Nephron (organoid): ENCODE data around the gene CASQ2.

ENCODE experiments used
- H3K27ac Mint-ChIP-seq, 3 experiments: 2 replicates each; pipeline ENCODE4 v1.8.0; 2020; ENCODE audit warnings: mixed read lengths in 3 of 3, mild to moderate bottlenecking in 2 of 3, moderate library complexity in 1 of 3
- H3K27me3 Mint-ChIP-seq: 2 replicates; pipeline ENCODE4 v1.8.0; 2021; ENCODE audit warnings: low read depth, mild to moderate bottlenecking, moderate library complexity, mixed read lengths
- H3K36me3 Mint-ChIP-seq: 2 replicates; pipeline ENCODE4 v1.8.0; 2020; ENCODE audit warnings: low read depth, mixed read lengths
- H3K4me1 Mint-ChIP-seq: 2 replicates; pipeline ENCODE4 v1.8.0; 2020; ENCODE audit warnings: mixed read lengths
- H3K4me3 Mint-ChIP-seq, 3 experiments: 2 replicates each; pipeline ENCODE4 v1.8.0; 2020; ENCODE audit warnings: mild to moderate bottlenecking in 3 of 3, mixed read lengths in 3 of 3, moderate library complexity in 2 of 3
- H3K9me3 Mint-ChIP-seq: 2 replicates; pipeline ENCODE4 v1.8.0; 2020; ENCODE audit warnings: mixed read lengths
- TF ChIP-seq, protein P1 (sequence below), 3 experiments: fragments of 200-600 bp; sonication (generic); IDR thresholded peaks; one replicate each; pipeline ENCODE4 v1.5.0; 2021; ENCODE audit warnings: antibody characterized with exemption in 3 of 3; ENCODE audit not compliant: unreplicated experiment in 3 of 3

CASQ2 gene

DNA sequence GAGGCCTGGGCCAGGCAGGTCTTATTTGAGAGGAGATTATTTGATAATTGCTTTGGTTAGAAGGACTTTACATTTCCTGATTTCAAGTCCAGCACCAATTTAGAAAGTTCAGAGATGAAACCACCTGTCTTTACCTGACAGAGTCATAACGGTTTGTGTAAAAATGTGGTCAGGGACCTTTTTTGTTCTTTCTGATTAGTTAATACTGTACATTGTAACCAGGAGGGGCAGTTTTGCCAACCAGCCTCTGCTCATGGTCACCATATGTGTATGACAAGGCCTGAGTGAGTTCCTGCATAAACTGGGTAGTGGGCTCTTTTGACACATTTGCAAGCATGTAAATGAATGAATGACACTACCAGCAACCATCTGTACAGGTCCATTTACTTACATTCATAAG lies 70.9 kb downstream of the CASQ2 start:
- no peak overlapping the region for H3K27ac Mint-ChIP-seq
- H3K36me3 Mint-ChIP-seq: peaks cover 4% of the 10 kb centered on the region
- H3K27me3 Mint-ChIP-seq: peaks cover 9% of the 10 kb centered on the region
- TF ChIP-seq, protein P1, sequence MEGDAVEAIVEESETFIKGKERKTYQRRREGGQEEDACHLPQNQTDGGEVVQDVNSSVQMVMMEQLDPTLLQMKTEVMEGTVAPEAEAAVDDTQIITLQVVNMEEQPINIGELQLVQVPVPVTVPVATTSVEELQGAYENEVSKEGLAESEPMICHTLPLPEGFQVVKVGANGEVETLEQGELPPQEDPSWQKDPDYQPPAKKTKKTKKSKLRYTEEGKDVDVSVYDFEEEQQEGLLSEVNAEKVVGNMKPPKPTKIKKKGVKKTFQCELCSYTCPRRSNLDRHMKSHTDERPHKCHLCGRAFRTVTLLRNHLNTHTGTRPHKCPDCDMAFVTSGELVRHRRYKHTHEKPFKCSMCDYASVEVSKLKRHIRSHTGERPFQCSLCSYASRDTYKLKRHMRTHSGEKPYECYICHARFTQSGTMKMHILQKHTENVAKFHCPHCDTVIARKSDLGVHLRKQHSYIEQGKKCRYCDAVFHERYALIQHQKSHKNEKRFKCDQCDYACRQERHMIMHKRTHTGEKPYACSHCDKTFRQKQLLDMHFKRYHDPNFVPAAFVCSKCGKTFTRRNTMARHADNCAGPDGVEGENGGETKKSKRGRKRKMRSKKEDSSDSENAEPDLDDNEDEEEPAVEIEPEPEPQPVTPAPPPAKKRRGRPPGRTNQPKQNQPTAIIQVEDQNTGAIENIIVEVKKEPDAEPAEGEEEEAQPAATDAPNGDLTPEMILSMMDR (IDR thresholded peaks at IDR 0.05; ENCODE audit: unreplicated experiment in 3 of 3): no peak
- no peaks in the 10 kb centered on the region for H3K9me3 Mint-ChIP-seq
- no peak overlapping the region for H3K4me3 Mint-ChIP-seq
- H3K4me1 Mint-ChIP-seq: peaks cover under 1% of the 10 kb centered on the region

DNA sequence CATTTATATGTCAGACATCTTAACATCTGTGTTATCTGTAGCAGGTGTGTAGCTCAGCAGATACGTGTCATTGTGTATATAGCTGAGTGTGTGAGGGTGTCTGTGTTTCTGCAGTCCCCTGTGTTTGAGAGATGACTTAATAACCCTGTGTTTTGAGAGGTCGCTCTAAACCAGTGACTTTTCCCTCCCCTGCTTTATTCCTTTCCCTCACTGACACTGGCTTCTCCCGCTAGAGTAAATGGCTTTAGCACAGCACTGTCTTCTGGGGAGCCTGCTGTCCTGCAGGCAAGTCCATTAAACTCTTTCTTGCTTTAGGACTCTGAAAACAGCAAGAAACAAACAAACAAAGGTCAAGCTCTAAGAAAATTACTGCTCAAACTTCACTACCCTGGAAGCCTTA lies 73.7 kb downstream of the CASQ2 start:
- H3K9me3 Mint-ChIP-seq: no peaks in the 10 kb centered on the region
- H3K27me3 Mint-ChIP-seq: no peaks in the 10 kb centered on the region
- TF ChIP-seq, protein P1 (IDR thresholded peaks at IDR 0.05; ENCODE audit: unreplicated experiment in 3 of 3): no peak
- H3K27ac Mint-ChIP-seq: peak overlapping the region in 2 of 3 experiments; percentile 33 to 39
- no peaks in the 10 kb centered on the region for H3K4me1 Mint-ChIP-seq
- H3K36me3 Mint-ChIP-seq: peaks cover 28% of the 10 kb centered on the region
- H3K4me3 Mint-ChIP-seq: no peak overlapping the region

DNA sequence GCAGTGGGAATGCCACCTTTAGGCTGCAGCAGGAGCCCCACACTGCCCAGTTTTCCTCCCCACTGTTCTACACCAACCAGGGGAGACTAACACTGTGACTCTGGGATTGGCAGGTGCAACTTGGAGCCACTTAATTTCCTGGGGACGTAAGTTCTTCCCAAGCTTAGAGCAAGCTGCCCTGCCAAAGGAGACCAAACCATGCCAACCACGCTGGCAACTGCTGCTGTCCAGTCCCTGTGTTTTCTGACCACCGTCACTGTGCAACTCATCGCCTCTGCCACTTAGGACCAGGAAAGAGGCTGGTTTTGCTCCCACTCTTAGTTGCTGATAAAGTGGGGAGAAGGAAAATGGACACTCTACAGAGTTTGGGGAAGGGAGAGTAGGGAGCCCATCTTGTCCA lies 76.3 kb downstream of the CASQ2 start:
- no peaks in the 10 kb centered on the region for H3K4me1 Mint-ChIP-seq
- no peaks in the 10 kb centered on the region for H3K27me3 Mint-ChIP-seq
- TF ChIP-seq, protein P1 (IDR thresholded peaks at IDR 0.05; ENCODE audit: unreplicated experiment in 3 of 3): no peak
- H3K4me3 Mint-ChIP-seq: no peak overlapping the region
- H3K36me3 Mint-ChIP-seq: peaks cover 30% of the 10 kb centered on the region
- no peak overlapping the region for H3K27ac Mint-ChIP-seq
- no peaks in the 10 kb centered on the region for H3K9me3 Mint-ChIP-seq

DNA sequence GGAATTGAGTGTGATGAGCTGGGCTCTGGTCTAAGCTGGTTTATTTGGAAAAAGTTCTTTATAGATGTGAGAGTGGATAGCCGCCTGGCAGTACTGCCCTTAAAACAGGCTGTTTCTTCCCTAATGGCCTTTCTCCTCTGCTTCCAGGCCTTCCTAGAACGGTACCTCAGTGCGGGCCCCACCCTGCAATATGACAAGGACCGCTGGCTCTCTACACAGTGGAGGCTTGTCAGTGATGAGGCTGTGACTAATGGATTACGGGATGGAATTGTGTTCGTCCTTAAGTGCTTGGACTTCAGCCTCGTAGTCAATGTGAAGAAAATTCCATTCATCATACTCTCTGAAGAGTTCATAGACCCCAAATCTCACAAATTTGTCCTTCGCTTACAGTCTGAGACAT lies 77.5 kb downstream of the CASQ2 start:
- Mint-ChIP-seq H3K27ac (no peak overlapping the region), H3K27me3 (no peaks in the 10 kb centered on the region), H3K4me1 (no peaks in the 10 kb centered on the region), H3K36me3 (peaks cover 36% of the 10 kb centered on the region), H3K4me3 (no peak overlapping the region), H3K9me3 (no peaks in the 10 kb centered on the region)
- TF ChIP-seq, protein P1 (IDR thresholded peaks at IDR 0.05; ENCODE audit: unreplicated experiment in 3 of 3): no peak

DNA sequence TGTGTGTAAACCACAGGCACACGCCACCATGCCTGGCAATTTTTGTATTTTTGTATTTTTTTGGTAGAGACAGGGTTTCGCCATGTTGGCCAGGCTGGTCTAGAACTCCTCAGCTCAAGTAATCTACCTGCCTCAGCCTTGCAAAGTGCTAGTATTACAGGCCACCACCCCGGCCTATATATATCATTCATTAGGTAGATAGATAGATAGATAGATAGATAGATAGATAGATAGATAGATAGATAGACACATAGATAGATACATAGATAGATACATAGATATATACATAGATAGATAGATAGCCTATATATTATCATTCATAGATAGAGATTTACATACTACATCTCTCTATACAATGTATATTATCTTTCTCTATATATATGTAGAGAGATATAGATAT lies 80.8 kb downstream of the CASQ2 start:
- TF ChIP-seq, protein P1 (IDR thresholded peaks at IDR 0.05; ENCODE audit: unreplicated experiment in 3 of 3): no peak
- Mint-ChIP-seq H3K9me3 (no peaks in the 10 kb centered on the region), H3K27ac (no peak overlapping the region), H3K27me3 (no peaks in the 10 kb centered on the region), H3K36me3 (peaks cover 54% of the 10 kb centered on the region), H3K4me3 (no peak overlapping the region), H3K4me1 (no peaks in the 10 kb centered on the region)

DNA sequence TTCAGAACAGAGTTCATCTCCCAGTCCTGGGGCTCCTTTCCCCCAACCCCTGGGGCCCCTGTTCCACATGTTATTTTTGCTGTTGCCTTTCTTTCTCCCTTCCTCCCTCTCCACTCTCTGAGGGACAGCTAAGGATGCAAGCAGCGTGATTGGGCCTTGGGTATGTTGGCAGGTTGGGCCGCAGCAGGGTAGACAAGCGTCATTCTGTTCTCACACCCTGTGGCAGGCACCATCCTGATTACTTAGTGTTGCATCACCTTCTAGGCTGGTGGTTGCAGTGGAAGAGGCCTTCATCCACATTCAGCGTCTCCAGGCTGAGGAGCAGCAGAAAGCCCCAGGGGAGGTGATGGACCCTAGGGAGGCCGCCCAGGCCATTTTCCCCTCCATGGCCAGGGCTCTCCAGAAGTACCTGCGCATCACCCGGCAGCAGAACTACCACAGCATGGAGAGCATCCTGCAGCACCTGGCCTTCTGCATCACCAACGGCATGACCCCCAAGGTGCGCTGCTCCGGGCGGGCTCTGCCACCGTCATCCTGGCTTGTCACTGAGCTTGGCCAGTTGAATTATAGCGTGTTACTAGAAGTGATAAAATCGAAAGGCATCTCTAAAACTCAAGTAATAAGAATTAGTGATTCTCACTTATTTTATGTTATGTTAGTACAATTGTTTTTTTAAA lies 83.3 kb downstream of the CASQ2 start:
- no peak overlapping the region for H3K4me3 Mint-ChIP-seq
- TF ChIP-seq, protein P1 (IDR thresholded peaks at IDR 0.05; ENCODE audit: unreplicated experiment in 3 of 3): no peak
- peaks cover 44% of the 10 kb centered on the region for H3K36me3 Mint-ChIP-seq
- H3K4me1 Mint-ChIP-seq: peaks cover 1% of the 10 kb centered on the region
- no peaks in the 10 kb centered on the region for H3K27me3 Mint-ChIP-seq
- H3K9me3 Mint-ChIP-seq: no peaks in the 10 kb centered on the region
- H3K27ac Mint-ChIP-seq: no peak overlapping the region
